Suprapubic skin (tissue), 4 donors: ENCODE measurements around the gene PSMG1.

Experiments used
- POLR2A ChIP-seq, 2 donors: fragments of 450-650 bp; IDR thresholded peaks; one replicate each; pipeline ENCODE4 v1.6.1; 2017; ENCODE audit warnings: antibody characterized with exemption in 2 of 2, mild to moderate bottlenecking in 2 of 2, moderate library complexity in 2 of 2
- POLR2AphosphoS5 ChIP-seq, 3 donors: sonication (generic); formaldehyde crosslinking; IDR thresholded peaks; one replicate each; pipeline ENCODE4 v1.6.1; 2017; ENCODE audit warnings: antibody characterized with exemption in 3 of 3
- TF ChIP-seq, protein P1 (sequence below), 2 donors: fragments of 200-600 bp in 1 of 2; fragments of 450-650 bp in 1 of 2; sonication (generic) in 1 of 2; IDR thresholded peaks; one replicate each; pipeline ENCODE4 v1.5.1; 2016 to 2019; ENCODE audit warnings: antibody characterized with exemption in 2 of 2, mild to moderate bottlenecking in 1 of 2, moderate library complexity in 1 of 2

DNA sequence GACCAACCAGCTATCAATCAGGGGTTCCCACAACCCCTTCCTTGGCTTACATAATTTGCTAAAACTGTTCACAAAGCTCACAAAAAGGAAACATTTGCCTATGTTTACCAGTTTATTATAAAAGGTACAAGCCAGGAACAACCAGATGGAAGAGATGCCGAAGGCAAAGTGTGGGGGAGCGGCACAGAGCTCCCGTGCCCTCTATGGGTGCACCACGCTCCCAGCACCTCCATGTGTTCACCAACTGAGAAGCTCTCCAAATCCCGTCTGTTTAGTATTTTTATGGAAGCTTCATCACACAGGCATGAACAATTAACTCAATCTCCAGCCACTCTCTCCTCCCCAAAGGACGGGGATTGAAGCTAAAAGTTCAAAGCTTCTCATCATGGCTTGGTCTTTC is 32.9 kb downstream of the PSMG1 start:
- no peak for TF ChIP-seq POLR2AphosphoS5 (IDR thresholded peaks at IDR 0.05)
- TF ChIP-seq, protein P1, sequence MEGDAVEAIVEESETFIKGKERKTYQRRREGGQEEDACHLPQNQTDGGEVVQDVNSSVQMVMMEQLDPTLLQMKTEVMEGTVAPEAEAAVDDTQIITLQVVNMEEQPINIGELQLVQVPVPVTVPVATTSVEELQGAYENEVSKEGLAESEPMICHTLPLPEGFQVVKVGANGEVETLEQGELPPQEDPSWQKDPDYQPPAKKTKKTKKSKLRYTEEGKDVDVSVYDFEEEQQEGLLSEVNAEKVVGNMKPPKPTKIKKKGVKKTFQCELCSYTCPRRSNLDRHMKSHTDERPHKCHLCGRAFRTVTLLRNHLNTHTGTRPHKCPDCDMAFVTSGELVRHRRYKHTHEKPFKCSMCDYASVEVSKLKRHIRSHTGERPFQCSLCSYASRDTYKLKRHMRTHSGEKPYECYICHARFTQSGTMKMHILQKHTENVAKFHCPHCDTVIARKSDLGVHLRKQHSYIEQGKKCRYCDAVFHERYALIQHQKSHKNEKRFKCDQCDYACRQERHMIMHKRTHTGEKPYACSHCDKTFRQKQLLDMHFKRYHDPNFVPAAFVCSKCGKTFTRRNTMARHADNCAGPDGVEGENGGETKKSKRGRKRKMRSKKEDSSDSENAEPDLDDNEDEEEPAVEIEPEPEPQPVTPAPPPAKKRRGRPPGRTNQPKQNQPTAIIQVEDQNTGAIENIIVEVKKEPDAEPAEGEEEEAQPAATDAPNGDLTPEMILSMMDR (IDR thresholded peaks at IDR 0.05) = no peak
- no peak for TF ChIP-seq POLR2A (IDR thresholded peaks at IDR 0.05)
